HepG2 (cell line): ENCODE results near the gene IQSEC1. TPM values are rescaled to one million over a fixed set of nuclear protein-coding genes. Genes with fewer than 3 reads are reported as not detected.
A peak's percentile ranks its signal among the peaks of the same experiment; 100 is the strongest.

Source experiments
- CBX5 ChIP-seq: sonication (generic); formaldehyde crosslinking; IDR thresholded peaks from 2 replicates; pipeline ENCODE4 v1.4.0; 2020; ENCODE audit warnings: missing genetic modification reagents, borderline replicate concordance
- CCDC6 ChIP-seq: sonication (generic); formaldehyde crosslinking; IDR thresholded peaks from 2 replicates; pipeline ENCODE4 v1.8.1; 2022; ENCODE audit warnings: mild to moderate bottlenecking, missing genetic modification reagents, moderate library complexity
- CENPT ChIP-seq: sonication (generic); formaldehyde crosslinking; IDR thresholded peaks from 2 replicates; pipeline ENCODE4 v1.8.0; 2022; ENCODE audit warnings: low read depth, mild to moderate bottlenecking, moderate library complexity, missing genetic modification reagents
- ERF ChIP-seq: IDR thresholded peaks from 2 replicates; pipeline ENCODE4 v1.6.1; 2018; ENCODE audit warnings: missing biosample characterization, missing genetic modification reagents
- GMEB2 ChIP-seq: IDR thresholded peaks from 2 replicates; pipeline ENCODE4 v1.6.1; 2016; ENCODE audit warnings: missing biosample characterization, missing genetic modification reagents, low read depth
- IKZF5 ChIP-seq: IDR thresholded peaks from 2 replicates; pipeline ENCODE4 v1.6.1; 2018; ENCODE audit warnings: missing genetic modification reagents, mild to moderate bottlenecking, missing compliant biosample characterization
- KDM1A ChIP-seq: IDR thresholded peaks from 2 replicates; pipeline ENCODE4 v1.6.1; 2016; ENCODE audit warnings: missing compliant biosample characterization
- KMT2A ChIP-seq: sonication (generic); formaldehyde crosslinking; IDR thresholded peaks from 2 replicates; pipeline ENCODE4 v1.4.0; 2020; ENCODE audit warnings: missing genetic modification reagents
- MBD4 ChIP-seq: IDR thresholded peaks from 2 replicates; pipeline ENCODE4 v1.6.1; 2012; ENCODE audit warnings: low read length, inconsistent platforms, borderline replicate concordance
- MYC ChIP-seq: sonication (generic); formaldehyde crosslinking; IDR thresholded peaks from 2 replicates; pipeline ENCODE4 v1.9.0; 2021; ENCODE audit warnings: missing genetic modification reagents, borderline replicate concordance
- NFIC ChIP-seq: IDR thresholded peaks from 2 replicates; pipeline ENCODE4 v1.6.1; 2012; ENCODE audit warnings: mild to moderate bottlenecking, low read length, inconsistent platforms
- NONO ChIP-seq, 2 experiments: fragments of 450-650 bp in 1 of 2; sonication (generic) in 1 of 2; formaldehyde crosslinking in 1 of 2; IDR thresholded peaks in 1 of 2; conservative IDR thresholded peaks in 1 of 2; 2 replicates each; pipeline versions ENCODE4 v1.6.1 to v1.8.0; 2017 to 2022; ENCODE audit warnings: mild to moderate bottlenecking in 1 of 2, missing genetic modification reagents in 1 of 2, moderate library complexity in 1 of 2
- RAD21 ChIP-seq: fragments of 450-650 bp; formaldehyde crosslinking; IDR thresholded peaks from 2 replicates; pipeline ENCODE4 v1.5.0; 2020; ENCODE audit warnings: mild to moderate bottlenecking
- RXRA ChIP-seq: sonication (generic); formaldehyde crosslinking; IDR thresholded peaks from 2 replicates; pipeline ENCODE4 v1.5.1; 2020; ENCODE audit warnings: missing genetic modification reagents
- SIX1 ChIP-seq: sonication (generic); formaldehyde crosslinking; IDR thresholded peaks from 2 replicates; pipeline ENCODE4 v1.4.0; 2020; ENCODE audit warnings: missing genetic modification reagents, borderline replicate concordance
- TOPORS ChIP-seq: sonication (generic); formaldehyde crosslinking; IDR thresholded peaks from 2 replicates; pipeline ENCODE4 v1.8.0; 2023; ENCODE audit warnings: mild to moderate bottlenecking, missing genetic modification reagents
- U2AF1 ChIP-seq: fragments of 200-400 bp; formaldehyde crosslinking; optimal IDR thresholded peaks from 2 replicates; pipeline ENCODE3; 2017; ENCODE audit warnings: mild to moderate bottlenecking, low read depth, low read length
- ZNF136 ChIP-seq: sonication (generic); formaldehyde crosslinking; IDR thresholded peaks from 2 replicates; pipeline ENCODE4 v1.8.1; 2022; ENCODE audit warnings: low read depth, mild to moderate bottlenecking, moderate library complexity, missing genetic modification reagents
- ZNF138 ChIP-seq: sonication (generic); formaldehyde crosslinking; IDR thresholded peaks from 2 replicates; pipeline ENCODE4 v1.5.0; 2020; ENCODE audit warnings: mild to moderate bottlenecking, low read depth, missing genetic modification reagents
- ZNF180 ChIP-seq: sonication (generic); formaldehyde crosslinking; IDR thresholded peaks from 2 replicates; pipeline ENCODE4 v1.4.0; 2020; ENCODE audit warnings: low read depth, missing genetic modification reagents, borderline replicate concordance
- ZNF460 ChIP-seq: sonication (generic); formaldehyde crosslinking; IDR thresholded peaks from 2 replicates; pipeline ENCODE4 v1.5.1; 2020; ENCODE audit warnings: missing genetic modification reagents, mild to moderate bottlenecking, borderline replicate concordance
- ZNF609 ChIP-seq: sonication (generic); formaldehyde crosslinking; IDR thresholded peaks from 2 replicates; pipeline ENCODE4 v1.4.0; 2020; ENCODE audit warnings: mild to moderate bottlenecking, missing genetic modification reagents, borderline replicate concordance
- ZNF614 ChIP-seq: IDR thresholded peaks from 2 replicates; pipeline ENCODE4 v1.6.1; 2018; ENCODE audit warnings: missing biosample characterization, missing genetic modification reagents, inconsistent platforms, borderline replicate concordance
- polyA plus RNA-seq, 8 experiments: library from polyadenylated mRNA; depleted of rRNA in 3 of 8; stranded (reverse) in 7 of 8; unstranded in 1 of 8; fragments of >200 nt; fragmentation: Illumina TruSeq in 4 of 8; extraction: Trizol in 4 of 8; gene quantifications; 2 replicates each; pipeline versions ENCODE4 v1.2.1 to v1.2.3, GENCODE V29; 2011 to 2016; ENCODE audit warnings: low read depth in 4 of 8, missing spikeins in 1 of 8, mixed read lengths in 1 of 8; ENCODE audit not compliant: insufficient read depth in 1 of 8
- total RNA-seq, 5 experiments: library from RNA; depleted of rRNA; stranded (reverse); fragments of >200 nt; fragmentation: Illumina TruSeq; extraction: Trizol; gene quantifications; 2 replicates each; pipeline ENCODE4 v1.2.3, GENCODE V29; 2016; ENCODE audit warnings: low read depth in 1 of 5

IQSEC1 gene
- total and polyA plus RNA-seq, 2 of the 13 experiments (the other 11 are each of a cell fraction or from before 2014, with no cell fraction given): 17.4 to 20.2 TPM

- no peak for TF ChIP-seq CENPT (CRISPR knock-in tag)
- 0 out of 2 replicates have a peak, but pooled peaks have one; percentile 22 for TF ChIP-seq KMT2A (CRISPR knock-in tag)
- no peak for TF ChIP-seq MBD4
- TF ChIP-seq KDM1A (CRISPR knock-in tag): no peak
- no peak for TF ChIP-seq TOPORS
- TF ChIP-seq IKZF5 (CRISPR knock-in tag): 0 out of 2 replicates have a peak, but pooled peaks have one; percentile 24
- TF ChIP-seq RXRA (CRISPR knock-in tag): peak; percentile 48; the same call in 1 of the 2 replicates
- TF ChIP-seq ERF (CRISPR knock-in tag): 0 out of 2 replicates have a peak, but pooled peaks have one; percentile 47
- TF ChIP-seq CBX5 (CRISPR knock-in tag): no peak
- TF ChIP-seq NONO (IDR thresholded peaks at IDR 0.05): no peak
- peak; percentile 54 for TF ChIP-seq NONO (CRISPR knock-in tag; conservative IDR thresholded peaks at IDR 0.05)
- no peak for TF ChIP-seq ZNF138 (CRISPR knock-in tag)
- peak; percentile 55; the same call in 1 of the 2 replicates for TF ChIP-seq MYC
- TF ChIP-seq ZNF460 (CRISPR knock-in tag): no peak
- TF ChIP-seq ZNF609: no peak
- TF ChIP-seq ZNF136 (CRISPR knock-in tag): no peak
- 0 out of 2 replicates have a peak, but pooled peaks have one; percentile 17 for TF ChIP-seq ZNF614 (CRISPR knock-in tag)
- no peak for TF ChIP-seq ZNF180 (CRISPR knock-in tag)
- TF ChIP-seq CCDC6 (CRISPR knock-in tag): 0 out of 2 replicates have a peak, but pooled peaks have one; percentile 40
- no peak for TF ChIP-seq GMEB2 (CRISPR knock-in tag)
- TF ChIP-seq U2AF1: no peak
- TF ChIP-seq RAD21 (CRISPR knock-in tag): no peak
- TF ChIP-seq SIX1: no peak
- TF ChIP-seq NFIC: no peak
Observed at GRCh38 chr3:13111873-13112520, 38.8 kb upstream of the IQSEC1 start (continued).
